Panc1 (cell line): ENCODE results near the gene CDK4. TPM values are rescaled to one million over a fixed set of nuclear protein-coding genes. Genes with fewer than 3 reads are reported as not detected.

Source experiments
- ATAC-seq: fragments of 200-7000 bp; cut with Tn5 transposase; 2 replicates; pipeline ENCODE4 v1.9.1; 2020; ENCODE audit warnings: mild to moderate bottlenecking, moderate library complexity
- BruUV-seq: library from RNA; stranded (reverse); fragments of 400-500 nt; replicated peaks from 2 replicates; lab custom pipeline; 2021; lab: Mats Ljungman, UMichigan
- CTCF ChIA-PET: fragments of 300-600 bp; sonication (Branson Sonifier 250); formaldehyde crosslinking; loops from one replicate; lab custom pipeline; 2022; ENCODE audit warnings: antibody characterized with exemption; lab: Charles Lee
- POLR2A ChIA-PET: fragments of 300-600 bp; sonication (Branson Sonifier 250); formaldehyde crosslinking; loops from one replicate; lab custom pipeline; 2022; ENCODE audit warnings: antibody characterized with exemption; lab: Charles Lee
- DNase-seq: peaks from one replicate; pipeline ENCODE4 v3.0.0-alpha.2; 2010; ENCODE audit warnings: low read depth, low spot score
- H3K27ac ChIP-seq: 2 replicates; pipeline ENCODE4 v1.5.1; 2011; ENCODE audit warnings: mild to moderate bottlenecking, low read length, inconsistent platforms
- H3K27me3 ChIP-seq: fragments of 200-500 bp; sonication (Bioruptor generic); 2 replicates; pipeline ENCODE4 v1.6.0; 2014; ENCODE audit warnings: low read length, inconsistent platforms; ENCODE audit not compliant: control insufficient read depth, insufficient read depth
- H3K36me3 ChIP-seq: fragments of 200-500 bp; sonication (Bioruptor generic); 2 replicates; pipeline ENCODE4 v1.5.1; 2014; ENCODE audit warnings: inconsistent platforms, mild to moderate bottlenecking, low read length, moderate library complexity; ENCODE audit not compliant: control insufficient read depth, insufficient read depth
- H3K4me1 ChIP-seq: 2 replicates; pipeline ENCODE4 v1.5.1; 2011; ENCODE audit warnings: inconsistent platforms, mild to moderate bottlenecking, low read length, moderate library complexity; ENCODE audit not compliant: control insufficient read depth, insufficient read depth
- H3K4me3 ChIP-seq, 2 experiments: 2 replicates each; pipeline ENCODE4 v1.5.1; 2011 to 2012; ENCODE audit warnings: low read depth in 2 of 2, low read length in 2 of 2, mild to moderate bottlenecking in 2 of 2, inconsistent platforms in 1 of 2, moderate library complexity in 1 of 2
- H3K9me3 ChIP-seq: fragments of 200-500 bp; sonication (Bioruptor generic); 2 replicates; pipeline ENCODE4 v1.5.1; 2014; ENCODE audit warnings: low read depth, mild to moderate bottlenecking, inconsistent platforms, low read length, moderate library complexity; ENCODE audit not compliant: control insufficient read depth, insufficient read depth
- POLR2AphosphoS5 ChIP-seq: IDR thresholded peaks from 2 replicates; pipeline ENCODE4 v1.6.1; 2012; ENCODE audit warnings: mild to moderate bottlenecking, low read depth, low read length, moderate library complexity
- SIN3A ChIP-seq: IDR thresholded peaks from 2 replicates; pipeline ENCODE4 v1.6.1; 2012; ENCODE audit warnings: low read depth, mild to moderate bottlenecking, low read length, moderate library complexity, borderline replicate concordance; ENCODE audit not compliant: insufficient read depth
- TCF7L2 ChIP-seq: IDR thresholded peaks from 2 replicates; pipeline ENCODE4 v1.6.1; 2011; ENCODE audit warnings: mild to moderate bottlenecking, low read depth, low read length, inconsistent platforms
- in situ Hi-C: cut with HindIII; loops from 2 replicates; pipeline ENCODE4 v1.10.0; 2016; ENCODE audit warnings: low sequenced_read_pairs, low pct_unique_long_range_greater_than_20kb
- intact Hi-C: fragments of 100-400 bp; cut with micrococcal nuclease; formaldehyde crosslinking; loops from one replicate; pipeline ENCODE4 v1.10.0; 2022; ENCODE audit not compliant: unreplicated experiment
- total RNA-seq: library from RNA; stranded (reverse); gene quantifications from one replicate; pipeline ENCODE4 v1.2.1, GENCODE V29; 2021; ENCODE audit not compliant: unreplicated experiment
- TF ChIP-seq, protein P1 (sequence below): fragments of 450-650 bp; IDR thresholded peaks from 2 replicates; pipeline ENCODE4 v1.5.1; 2017; ENCODE audit warnings: mild to moderate bottlenecking
- TF ChIP-seq, protein P2 (sequence below), 2 experiments: IDR thresholded peaks; 2 replicates each; pipeline ENCODE4 v1.6.1; 2011 to 2012; ENCODE audit warnings: low read depth in 2 of 2, control low read depth in 1 of 2, low read length in 1 of 2, mild to moderate bottlenecking in 1 of 2, moderate library complexity in 1 of 2; ENCODE audit not compliant: insufficient read depth in 1 of 2

The CDK4 gene
- total RNA-seq, 1 experiment from 2014 or later = 201 TPM

DNA sequence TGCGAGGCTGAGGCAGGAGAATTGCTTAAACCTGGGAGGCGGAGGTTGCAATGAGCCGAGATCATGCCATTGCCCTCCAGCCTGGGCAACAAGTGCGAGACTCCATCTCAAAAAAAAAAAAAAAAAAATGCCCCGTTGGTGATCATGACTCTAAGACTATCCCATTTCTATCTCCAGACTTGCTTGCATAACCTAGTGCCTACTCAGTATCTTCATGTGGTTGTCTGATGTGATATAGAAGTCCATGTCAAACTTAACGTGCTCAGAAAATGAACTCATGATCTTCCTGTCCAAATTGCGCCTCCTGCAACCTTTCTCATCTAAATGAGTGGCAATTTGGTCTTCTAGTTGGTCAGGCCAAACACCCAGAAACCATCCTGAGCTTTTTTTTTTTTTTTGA lies 25.8 kb upstream of the CDK4 start:
- Histone ChIP-seq H3K4me1 (peaks cover 4% of the 10 kb centered on the region; the same call in 1 of the 2 replicates), H3K27me3 (no peaks in the 10 kb centered on the region), H3K27ac (no peak overlapping the region), H3K4me3 (no peak overlapping the region), H3K9me3 (no peaks in the 10 kb centered on the region), H3K36me3 (peaks cover under 1% of the 10 kb centered on the region; the same call in 1 of the 2 replicates)
- TF ChIP-seq POLR2AphosphoS5 (no peak), TCF7L2 (no peak), SIN3A (no peak)
- TF ChIP-seq, protein P1, sequence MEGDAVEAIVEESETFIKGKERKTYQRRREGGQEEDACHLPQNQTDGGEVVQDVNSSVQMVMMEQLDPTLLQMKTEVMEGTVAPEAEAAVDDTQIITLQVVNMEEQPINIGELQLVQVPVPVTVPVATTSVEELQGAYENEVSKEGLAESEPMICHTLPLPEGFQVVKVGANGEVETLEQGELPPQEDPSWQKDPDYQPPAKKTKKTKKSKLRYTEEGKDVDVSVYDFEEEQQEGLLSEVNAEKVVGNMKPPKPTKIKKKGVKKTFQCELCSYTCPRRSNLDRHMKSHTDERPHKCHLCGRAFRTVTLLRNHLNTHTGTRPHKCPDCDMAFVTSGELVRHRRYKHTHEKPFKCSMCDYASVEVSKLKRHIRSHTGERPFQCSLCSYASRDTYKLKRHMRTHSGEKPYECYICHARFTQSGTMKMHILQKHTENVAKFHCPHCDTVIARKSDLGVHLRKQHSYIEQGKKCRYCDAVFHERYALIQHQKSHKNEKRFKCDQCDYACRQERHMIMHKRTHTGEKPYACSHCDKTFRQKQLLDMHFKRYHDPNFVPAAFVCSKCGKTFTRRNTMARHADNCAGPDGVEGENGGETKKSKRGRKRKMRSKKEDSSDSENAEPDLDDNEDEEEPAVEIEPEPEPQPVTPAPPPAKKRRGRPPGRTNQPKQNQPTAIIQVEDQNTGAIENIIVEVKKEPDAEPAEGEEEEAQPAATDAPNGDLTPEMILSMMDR = no peak
- TF ChIP-seq, protein P2, sequence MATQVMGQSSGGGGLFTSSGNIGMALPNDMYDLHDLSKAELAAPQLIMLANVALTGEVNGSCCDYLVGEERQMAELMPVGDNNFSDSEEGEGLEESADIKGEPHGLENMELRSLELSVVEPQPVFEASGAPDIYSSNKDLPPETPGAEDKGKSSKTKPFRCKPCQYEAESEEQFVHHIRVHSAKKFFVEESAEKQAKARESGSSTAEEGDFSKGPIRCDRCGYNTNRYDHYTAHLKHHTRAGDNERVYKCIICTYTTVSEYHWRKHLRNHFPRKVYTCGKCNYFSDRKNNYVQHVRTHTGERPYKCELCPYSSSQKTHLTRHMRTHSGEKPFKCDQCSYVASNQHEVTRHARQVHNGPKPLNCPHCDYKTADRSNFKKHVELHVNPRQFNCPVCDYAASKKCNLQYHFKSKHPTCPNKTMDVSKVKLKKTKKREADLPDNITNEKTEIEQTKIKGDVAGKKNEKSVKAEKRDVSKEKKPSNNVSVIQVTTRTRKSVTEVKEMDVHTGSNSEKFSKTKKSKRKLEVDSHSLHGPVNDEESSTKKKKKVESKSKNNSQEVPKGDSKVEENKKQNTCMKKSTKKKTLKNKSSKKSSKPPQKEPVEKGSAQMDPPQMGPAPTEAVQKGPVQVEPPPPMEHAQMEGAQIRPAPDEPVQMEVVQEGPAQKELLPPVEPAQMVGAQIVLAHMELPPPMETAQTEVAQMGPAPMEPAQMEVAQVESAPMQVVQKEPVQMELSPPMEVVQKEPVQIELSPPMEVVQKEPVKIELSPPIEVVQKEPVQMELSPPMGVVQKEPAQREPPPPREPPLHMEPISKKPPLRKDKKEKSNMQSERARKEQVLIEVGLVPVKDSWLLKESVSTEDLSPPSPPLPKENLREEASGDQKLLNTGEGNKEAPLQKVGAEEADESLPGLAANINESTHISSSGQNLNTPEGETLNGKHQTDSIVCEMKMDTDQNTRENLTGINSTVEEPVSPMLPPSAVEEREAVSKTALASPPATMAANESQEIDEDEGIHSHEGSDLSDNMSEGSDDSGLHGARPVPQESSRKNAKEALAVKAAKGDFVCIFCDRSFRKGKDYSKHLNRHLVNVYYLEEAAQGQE (IDR thresholded peaks at IDR 0.05; ENCODE audit: insufficient read depth in 1 of 2, low read depth in 2 of 2, low read length in 1 of 2) = no peak
- DNase-seq = no peak
- ChIA-PET CTCF (interaction anchor here (0.7 kb wide), 1 partner anchor 18 kb away, joined by 6 read pairs; no protein-coding TSS in a partner anchor), POLR2A (interaction anchor here (0.6 kb wide), 1 partner anchor 126 kb away, joined by 3 read pairs; no protein-coding TSS in a partner anchor)
- ATAC-seq = no peak
- no TSS peak for BruUV-seq
- intact Hi-C loops = no loop called here
- in situ Hi-C loops = no loop called here

DNA sequence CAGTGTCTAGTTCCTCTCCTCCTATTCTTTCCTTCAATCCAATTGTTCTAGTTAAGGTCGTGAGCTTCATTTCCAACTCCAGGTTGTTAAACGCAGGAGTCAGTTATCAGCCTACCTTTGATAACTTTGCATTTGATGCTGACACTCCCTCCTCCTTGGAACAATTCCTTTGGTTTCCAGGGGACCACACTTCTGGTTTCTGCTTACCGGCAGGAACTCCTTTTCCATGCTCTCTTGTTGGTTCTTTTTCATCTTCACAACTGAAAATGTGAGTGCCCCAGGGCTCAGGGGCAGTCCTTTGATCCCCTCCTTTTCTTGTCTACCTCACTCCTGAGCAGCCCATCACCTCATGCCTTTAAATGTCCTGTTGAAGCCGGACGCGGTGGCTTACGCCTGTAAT lies 25.3 kb upstream of the CDK4 start:
- TF ChIP-seq TCF7L2 (no peak), SIN3A (no peak), POLR2AphosphoS5 (no peak)
- TF ChIP-seq, protein P2 (IDR thresholded peaks at IDR 0.05; ENCODE audit: insufficient read depth in 1 of 2, low read depth in 2 of 2, low read length in 1 of 2) = no peak
- TF ChIP-seq, protein P1 = no peak
- intact Hi-C loops (no loop called here), in situ Hi-C loops (no loop called here)
- CTCF ChIA-PET = interaction anchor here (0.7 kb wide), 1 partner anchor 19 kb away, joined by 6 read pairs; no protein-coding TSS in a partner anchor
- H3K27ac ChIP-seq = no peak overlapping the region
- peaks cover 4% of the 10 kb centered on the region; the same call in 1 of the 2 replicates for H3K4me1 ChIP-seq
- H3K36me3 ChIP-seq = 0 out of 2 replicates have a peak, but pooled peaks cover 2% of the 10 kb centered on the region
- POLR2A ChIA-PET = no interaction called here
- no peak overlapping the region for H3K4me3 ChIP-seq
- no TSS peak for BruUV-seq
- DNase-seq (no peak), ATAC-seq (no peak)
- no peaks in the 10 kb centered on the region for H3K9me3 ChIP-seq
- no peaks in the 10 kb centered on the region for H3K27me3 ChIP-seq
